ENCODE data around the gene SLC35E3.

SLC35E3 gene

GRCh38 chr12:68771223-68771925 is 25.4 kb downstream of the SLC35E3 start:
- DNase-seq (ENCODE audit: low spot score), result no peak

DNA sequence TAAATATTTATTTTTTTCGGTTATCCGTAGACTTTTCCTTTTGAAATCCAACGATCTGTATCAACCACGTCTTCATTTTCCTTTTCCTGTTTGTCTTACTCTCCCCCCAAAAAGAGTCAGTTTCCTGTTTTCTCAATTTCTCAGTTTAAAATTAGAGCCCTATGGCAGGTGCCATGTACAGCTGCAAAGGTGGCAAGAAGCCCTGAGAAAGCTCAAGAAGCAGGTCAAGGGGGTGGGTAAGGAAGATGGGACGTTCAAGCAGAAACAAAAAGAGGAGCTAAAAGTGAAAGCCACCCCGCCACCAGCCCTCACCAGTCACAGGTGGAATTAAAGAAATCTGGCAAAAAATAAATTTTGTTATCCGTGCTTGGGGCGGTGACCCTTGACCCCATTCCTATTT is 26.7 kb downstream of the SLC35E3 start:
- no peak for DNase-seq (ENCODE audit: low spot score)

DNA sequence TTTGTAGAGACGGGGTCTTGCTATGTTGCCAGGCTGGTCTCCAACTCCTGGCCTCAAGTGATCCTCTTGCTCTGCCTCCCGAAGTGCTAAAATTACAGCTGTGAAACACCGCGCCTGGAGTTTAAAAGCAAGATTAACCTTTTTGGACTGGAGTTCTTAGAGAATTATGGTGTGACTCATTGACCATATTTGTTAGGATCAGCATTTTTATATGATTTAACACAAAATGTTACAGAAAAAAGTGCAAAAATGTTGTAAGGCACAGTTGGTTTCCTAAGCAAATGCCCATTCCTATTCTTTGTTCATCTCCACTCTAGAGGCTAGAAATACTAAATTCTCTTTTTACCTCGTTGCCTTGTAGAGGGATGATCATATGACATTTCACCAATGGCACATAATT is 27.6 kb downstream of the SLC35E3 start:
- no peak for DNase-seq (ENCODE audit: low spot score)

- DNase-seq (ENCODE audit: low spot score), result no peak
Observed at GRCh38 chr12:68775121-68775630, 29.2 kb downstream of the SLC35E3 start.

DNA sequence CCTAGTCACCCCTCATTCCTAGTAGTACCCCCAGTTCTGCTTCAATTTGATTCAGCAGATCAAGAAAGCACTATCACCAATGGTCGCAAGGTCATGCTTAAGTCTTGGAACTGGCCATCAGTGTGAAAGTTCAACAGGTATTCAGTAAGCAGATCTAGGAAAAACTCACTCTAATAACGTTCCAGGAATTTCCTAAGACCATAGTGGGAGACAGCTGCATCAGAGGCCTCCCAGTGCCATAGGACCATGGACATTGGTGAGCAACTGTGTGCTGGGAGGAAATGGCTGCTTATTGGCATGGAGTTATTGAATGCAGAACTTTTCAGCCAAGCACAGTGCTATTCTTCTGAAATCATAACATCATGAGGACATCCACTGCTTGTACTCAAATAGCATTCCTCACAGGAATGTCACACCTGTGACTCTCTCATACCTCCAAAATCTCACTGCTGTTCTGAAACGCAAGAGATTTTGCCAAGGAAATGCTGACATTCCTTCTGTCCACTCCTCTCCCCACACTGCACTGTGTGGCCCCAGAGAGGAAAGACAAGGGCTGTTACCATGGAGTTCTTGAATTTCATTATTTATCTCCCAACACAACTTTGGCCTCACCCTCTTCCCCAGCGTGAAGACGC is 31.1 kb downstream of the SLC35E3 start:
- DNase-seq (ENCODE audit: low spot score), result no peak

GRCh38 chr12:68779280-68779679 is 33.3 kb downstream of the SLC35E3 start:
- DNase-seq (ENCODE audit: low spot score), result no peak

DNA sequence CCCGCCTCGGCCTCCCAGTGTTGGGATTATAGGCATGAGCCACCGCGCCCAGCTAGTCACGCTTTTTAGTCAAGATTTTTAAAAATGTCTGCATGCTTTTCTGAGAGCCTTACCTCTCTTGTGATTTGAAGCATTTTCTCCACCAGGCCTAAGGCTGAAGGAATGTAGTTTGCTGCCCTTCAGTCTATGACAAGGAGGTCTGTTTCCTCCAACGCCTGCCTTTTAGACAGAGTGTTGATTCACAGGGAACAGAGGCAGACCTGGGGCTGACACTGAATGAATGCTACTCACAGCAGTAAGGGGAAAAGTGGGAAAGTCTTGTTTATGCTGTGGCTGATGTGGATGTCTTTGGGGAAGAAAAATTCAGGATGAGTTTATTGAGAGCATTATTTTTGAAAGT is 34.8 kb downstream of the SLC35E3 start:
- no peak for DNase-seq (ENCODE audit: low spot score)

DNA sequence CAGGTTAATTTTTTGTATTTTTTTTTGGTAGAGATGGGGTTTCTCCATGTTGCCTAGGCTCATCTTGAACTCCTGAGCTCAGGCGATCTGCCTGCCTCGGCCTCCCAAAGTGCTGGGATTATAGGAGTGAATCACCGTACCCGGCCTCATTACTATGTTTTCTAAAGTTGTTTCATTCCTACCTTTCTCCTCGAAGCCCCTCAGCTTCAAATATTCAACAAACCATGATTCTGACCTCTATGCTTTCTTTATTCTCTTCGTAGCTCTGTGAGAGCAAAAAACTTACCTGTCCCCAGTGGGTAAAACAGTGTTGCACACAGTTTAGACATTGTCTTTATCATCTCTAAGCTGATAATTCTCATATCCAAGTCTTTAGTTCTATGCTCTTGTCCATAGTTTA is 35.8 kb downstream of the SLC35E3 start:
- no peak for DNase-seq (ENCODE audit: low spot score)

- DNase-seq (ENCODE audit: low spot score), result no peak
Observed at GRCh38 chr12:68784015-68784414, 38.0 kb downstream of the SLC35E3 start.

GRCh38 chr12:68785358-68785757 is 39.4 kb downstream of the SLC35E3 start:
- DNase-seq (ENCODE audit: low spot score), result no peak

DNA sequence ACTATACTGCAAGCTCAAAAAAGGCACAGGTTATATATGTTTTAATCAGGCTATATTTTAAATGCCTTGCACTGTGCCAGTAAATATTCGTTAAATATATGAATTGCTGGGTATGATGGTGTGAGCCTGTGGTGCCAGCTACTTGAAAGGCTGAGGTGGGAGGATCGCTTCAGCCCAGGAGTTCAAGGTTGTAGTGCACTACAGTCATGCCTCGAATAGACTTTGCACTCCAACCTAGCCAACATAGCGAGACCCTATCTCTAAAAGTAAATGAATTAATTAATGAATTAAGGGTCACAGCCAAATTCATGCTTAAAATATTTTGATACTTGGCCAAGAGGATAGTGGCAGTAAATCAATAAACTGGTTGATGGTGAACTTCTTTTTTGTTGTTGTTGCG is 39.8 kb downstream of the SLC35E3 start:
- DNase-seq (ENCODE audit: low spot score), result no peak

DNA sequence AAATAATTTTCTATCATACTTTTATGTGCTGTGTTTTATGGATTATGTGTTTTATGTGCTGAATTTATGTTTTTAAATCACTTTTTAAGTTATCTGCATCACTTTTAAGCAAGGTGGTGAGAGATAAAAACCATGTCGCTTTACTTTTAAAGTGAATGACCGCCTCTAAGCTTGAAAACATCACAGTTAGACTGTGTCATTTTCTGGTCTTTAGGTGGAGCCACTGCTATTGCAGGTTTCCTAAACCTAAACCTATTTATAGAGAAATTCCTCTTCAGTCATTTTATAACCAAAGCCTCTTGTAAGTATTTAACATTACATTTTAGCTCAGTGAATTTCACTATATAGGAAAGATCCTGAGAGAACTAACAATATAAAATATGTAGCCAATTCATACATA is 41.0 kb downstream of the SLC35E3 start:
- DNase-seq (ENCODE audit: low spot score), result peak; percentile 38

- no peak for DNase-seq (ENCODE audit: low spot score)
Observed at GRCh38 chr12:68788554-68789143, 42.7 kb downstream of the SLC35E3 start.

DNA sequence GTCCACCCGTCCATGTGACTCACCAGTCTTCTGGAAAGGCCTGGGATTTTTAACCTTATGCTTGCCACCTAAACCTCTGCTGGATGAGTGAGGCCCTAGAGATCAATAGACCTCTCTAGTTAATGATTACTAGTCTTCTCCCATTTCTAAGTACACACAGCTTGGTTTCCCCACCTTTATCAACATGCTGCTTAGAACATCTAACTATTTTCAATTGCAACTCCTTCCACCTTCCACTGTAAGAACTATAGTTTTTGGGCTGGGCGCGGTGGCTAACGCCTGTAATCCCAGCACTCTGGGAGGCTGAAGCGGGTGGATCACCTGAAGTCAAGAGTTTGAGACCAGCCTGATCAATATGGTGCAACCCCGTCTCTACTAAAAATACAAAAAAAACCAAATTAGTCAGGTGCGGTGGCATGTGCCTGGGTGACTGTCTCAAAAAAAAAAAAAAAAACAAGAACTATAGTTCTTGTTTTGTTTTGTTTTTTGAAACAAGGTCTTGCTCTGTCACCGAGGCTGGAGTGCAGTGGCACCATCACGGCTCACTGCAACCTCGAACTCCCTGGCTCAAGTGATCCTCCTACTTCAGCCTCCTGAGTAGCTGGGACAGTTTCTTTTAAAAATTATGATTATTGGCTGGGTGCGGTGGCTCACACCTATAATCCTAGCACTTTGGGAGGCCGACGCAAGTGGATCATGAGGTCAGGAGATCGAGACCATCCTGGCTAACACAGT is 43.3 kb downstream of the SLC35E3 start:
- peak; percentile 51 for DNase-seq (ENCODE audit: low spot score)

DNA sequence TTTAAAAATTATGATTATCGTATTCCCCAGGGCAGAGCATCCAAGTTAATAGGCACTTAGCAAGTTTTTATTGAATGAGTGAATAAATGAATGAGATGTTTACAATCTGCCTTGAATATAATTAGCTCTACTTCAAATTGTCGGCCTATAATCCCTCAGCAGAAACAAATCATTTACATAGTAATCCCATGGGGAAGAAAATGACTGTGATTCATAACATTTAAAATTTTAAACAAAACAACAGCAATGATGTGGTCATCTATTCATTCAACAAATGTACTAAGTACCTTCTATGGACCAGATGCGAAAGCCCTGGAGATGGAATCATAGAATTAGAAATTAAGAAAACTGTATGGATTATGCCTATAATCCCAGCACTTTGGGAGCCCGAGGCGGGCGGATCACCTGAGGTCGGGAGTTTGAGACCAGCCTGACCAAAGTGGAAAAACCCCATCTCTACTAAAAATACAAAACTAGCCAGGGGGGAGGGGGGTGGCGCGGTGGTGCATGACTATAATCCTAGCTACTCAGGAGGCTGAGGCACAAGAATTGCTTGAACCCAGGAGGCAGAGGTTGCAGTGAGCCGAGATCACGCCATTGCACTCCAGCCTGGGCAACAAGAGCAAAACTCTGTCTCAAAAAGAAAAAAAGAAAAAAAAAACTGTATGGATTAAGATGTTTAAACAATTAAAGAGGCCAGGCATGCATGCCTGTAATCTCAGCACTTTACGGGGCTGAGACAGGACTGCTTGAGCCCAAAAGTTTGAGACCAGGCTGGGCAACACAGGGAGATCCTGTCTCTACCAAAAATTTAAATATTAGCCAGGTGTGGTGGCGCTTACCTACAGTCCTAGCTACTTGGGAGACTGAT is 44.3 kb downstream of the SLC35E3 start:
- DNase-seq (ENCODE audit: low spot score), result no peak

DNA sequence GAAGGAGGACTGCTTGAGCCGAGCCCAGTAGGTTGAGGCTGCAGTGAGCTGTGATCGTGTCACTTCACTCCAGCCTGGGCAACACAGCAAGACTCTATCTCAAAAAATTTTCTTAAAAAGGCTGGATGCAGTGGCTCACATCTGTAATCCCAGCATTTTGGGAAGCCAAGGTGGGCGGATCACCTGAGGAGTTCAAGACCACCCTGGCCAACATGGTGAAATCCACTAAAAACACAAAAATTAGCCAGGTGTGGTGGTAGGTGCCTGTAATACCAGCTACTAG is 44.9 kb downstream of the SLC35E3 start:
- no peak for DNase-seq (ENCODE audit: low spot score)

DNA sequence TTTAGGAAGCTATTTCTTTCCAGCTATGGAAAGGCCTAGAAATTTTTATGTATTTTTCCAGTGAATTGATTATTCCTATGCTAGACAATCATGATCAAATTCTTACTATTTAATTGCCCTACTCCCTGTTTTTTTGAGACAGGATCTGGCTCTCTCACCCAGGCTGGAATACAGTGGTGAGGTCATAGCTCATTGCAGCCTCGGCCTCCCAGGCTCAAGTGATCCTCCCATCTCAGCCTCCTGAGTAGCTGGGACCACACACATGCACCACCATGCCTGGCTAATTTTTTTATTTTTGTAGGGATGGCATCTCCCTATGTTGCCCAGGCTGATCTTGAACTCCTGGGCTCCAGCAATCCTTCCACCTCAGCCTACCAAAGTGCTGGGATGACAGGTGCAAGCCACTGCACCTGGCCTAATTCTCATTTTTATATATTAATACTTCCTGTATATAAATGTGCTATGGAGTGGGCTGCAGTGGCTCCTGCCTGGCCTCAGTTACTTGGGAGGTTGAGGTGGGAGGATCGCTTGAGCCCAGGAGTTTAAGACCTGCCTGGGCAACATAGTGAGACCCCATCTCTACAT is 46.0 kb downstream of the SLC35E3 start:
- no peak for DNase-seq (ENCODE audit: low spot score)

GRCh38 chr12:68792952-68793351 is 47.0 kb downstream of the SLC35E3 start:
- DNase-seq (ENCODE audit: low spot score), result peak; percentile 38

- no peak for DNase-seq (ENCODE audit: low spot score)
Observed at GRCh38 chr12:68793436-68793835, 47.5 kb downstream of the SLC35E3 start.

- DNase-seq (ENCODE audit: low spot score), result no peak
Observed at GRCh38 chr12:68793975-68794652, 48.1 kb downstream of the SLC35E3 start.

- DNase-seq (ENCODE audit: low spot score), result no peak
Observed at GRCh38 chr12:68794653-68795251, 48.8 kb downstream of the SLC35E3 start.

All from LoVo (cell line).